GM12801 (cell line): ENCODE data around the gene EXOC3.

Experiments
- TF ChIP-seq, protein P1 (sequence below): IDR thresholded peaks from one replicate; pipeline ENCODE4 v1.5.1; 2011; ENCODE audit warnings: control low read depth; ENCODE audit not compliant: insufficient read length; ENCODE audit errors: extremely low read depth

Gene EXOC3

GRCh38 chr5:463301-463700 lies 20.3 kb downstream of the EXOC3 start:
- TF ChIP-seq, protein P1, sequence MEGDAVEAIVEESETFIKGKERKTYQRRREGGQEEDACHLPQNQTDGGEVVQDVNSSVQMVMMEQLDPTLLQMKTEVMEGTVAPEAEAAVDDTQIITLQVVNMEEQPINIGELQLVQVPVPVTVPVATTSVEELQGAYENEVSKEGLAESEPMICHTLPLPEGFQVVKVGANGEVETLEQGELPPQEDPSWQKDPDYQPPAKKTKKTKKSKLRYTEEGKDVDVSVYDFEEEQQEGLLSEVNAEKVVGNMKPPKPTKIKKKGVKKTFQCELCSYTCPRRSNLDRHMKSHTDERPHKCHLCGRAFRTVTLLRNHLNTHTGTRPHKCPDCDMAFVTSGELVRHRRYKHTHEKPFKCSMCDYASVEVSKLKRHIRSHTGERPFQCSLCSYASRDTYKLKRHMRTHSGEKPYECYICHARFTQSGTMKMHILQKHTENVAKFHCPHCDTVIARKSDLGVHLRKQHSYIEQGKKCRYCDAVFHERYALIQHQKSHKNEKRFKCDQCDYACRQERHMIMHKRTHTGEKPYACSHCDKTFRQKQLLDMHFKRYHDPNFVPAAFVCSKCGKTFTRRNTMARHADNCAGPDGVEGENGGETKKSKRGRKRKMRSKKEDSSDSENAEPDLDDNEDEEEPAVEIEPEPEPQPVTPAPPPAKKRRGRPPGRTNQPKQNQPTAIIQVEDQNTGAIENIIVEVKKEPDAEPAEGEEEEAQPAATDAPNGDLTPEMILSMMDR = no peak

DNA sequence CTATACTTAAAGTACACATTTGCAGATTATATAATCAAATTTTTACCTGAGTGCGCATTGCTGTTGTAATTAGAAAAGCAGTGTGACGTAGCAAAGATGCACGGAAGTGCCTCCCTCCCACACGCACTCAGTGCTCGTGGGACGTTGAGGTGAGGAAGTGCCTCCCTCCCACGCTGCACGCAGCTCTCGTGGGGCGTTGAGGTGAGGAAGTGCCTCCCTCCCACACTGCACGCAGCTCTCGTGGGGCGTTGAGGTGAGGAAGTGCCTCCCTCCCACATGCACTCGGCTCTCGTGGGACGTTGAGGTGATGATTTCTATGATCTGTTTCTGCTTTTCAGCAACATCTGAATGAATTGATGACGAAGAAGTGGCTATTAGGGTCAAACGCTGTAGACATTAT lies 21.0 kb downstream of the EXOC3 start:
- TF ChIP-seq, protein P1 = no peak

DNA sequence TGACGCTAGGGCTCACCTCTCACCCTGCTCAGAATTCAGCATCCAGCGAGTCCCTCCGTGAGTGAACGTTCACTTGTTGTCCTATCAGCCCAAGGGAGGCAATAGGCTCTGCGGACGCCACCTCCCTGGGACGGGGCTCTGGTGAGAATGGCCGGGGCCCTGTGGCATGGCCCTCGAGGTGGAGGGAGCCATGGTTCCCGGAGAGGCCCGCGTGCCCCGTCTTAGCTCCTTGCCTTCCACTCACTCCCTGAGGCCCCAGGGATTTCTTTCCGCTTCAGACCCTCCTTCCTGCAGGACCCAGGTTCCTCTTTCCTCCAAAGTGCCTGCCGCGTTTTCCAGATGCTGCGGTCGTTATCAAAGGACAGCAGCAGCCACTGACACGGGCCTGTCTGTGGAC lies 21.5 kb downstream of the EXOC3 start:
- TF ChIP-seq, protein P1 = no peak

GRCh38 chr5:464843-465590 lies 22.0 kb downstream of the EXOC3 start:
- TF ChIP-seq, protein P1 = no peak

GRCh38 chr5:465591-466403 lies 22.8 kb downstream of the EXOC3 start:
- TF ChIP-seq, protein P1 = no peak

DNA sequence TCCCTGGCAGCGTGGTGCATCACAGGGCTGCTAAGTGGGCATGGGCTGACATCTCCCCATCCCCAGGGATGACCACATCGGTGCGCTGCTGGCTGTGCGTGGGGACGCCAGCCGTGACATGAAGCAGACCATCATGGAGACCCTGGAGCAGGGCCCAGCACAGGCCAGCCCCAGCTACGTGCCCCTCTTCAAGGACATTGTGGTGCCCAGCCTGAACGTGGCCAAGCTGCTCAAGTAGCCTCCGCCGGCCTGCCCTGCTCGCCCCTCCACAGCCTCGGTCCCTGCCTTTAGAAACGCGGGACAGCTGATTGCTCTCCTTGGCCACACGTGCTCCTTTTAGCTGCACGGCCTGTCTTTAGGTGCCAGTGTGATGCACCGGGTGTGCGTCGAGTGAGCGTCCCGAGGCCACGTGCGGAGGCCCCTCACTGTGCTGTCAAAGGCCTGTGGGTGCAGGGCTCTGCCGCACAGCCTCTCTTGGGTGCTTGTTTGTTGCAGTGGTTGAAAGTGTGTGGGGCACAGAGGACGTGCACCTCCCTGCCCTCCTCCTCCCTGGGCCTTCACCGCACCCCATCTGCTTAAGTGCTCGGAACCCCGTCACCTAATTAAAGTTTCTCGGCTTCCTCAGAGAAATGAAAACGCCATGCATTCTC lies 23.8 kb downstream of the EXOC3 start:
- TF ChIP-seq, protein P1 = no peak

DNA sequence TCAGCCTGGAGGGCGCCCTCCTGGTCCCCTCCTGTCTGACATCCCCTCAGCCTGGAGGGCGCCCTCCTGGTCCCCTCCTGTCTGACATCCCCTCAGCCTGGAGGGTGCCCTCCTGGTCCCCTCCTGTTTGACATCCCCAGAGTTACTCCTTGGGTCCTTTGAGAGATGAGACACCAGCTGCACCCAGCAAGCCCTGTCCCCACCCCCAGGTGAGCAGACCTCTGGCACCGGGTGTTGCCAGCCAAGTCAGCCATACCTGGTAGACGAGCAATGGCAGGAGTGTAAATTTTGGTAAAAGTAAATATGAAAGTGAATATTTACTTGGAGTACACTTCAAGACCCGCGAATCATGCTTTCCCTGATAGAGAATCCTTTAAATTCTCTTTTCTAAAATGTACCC lies 25.4 kb downstream of the EXOC3 start:
- TF ChIP-seq, protein P1 = no peak
